Adrenal gland (tissue), 12 donors: ENCODE results near the gene JARID2. TPM values are rescaled to one million over a fixed set of nuclear protein-coding genes. Genes with fewer than 3 reads are reported as not detected.

Experiments used
- DNase-seq, 7 donors: peaks; one replicate each; pipeline ENCODE4 v3.0.0-alpha.2; 2019 to 2020
- H3K27ac ChIP-seq, 5 donors: fragments of 200-600 bp; sonication (generic) in 4 of 5; 1 replicate in 3 of 5; 2 replicates in 2 of 5; pipeline versions ENCODE4 v1.5.1 to v1.8.0; 2016 to 2020; ENCODE audit warnings: mild to moderate bottlenecking in 1 of 5
- H3K27me3 ChIP-seq: fragments of 200-600 bp; 2 replicates; pipeline ENCODE4 v1.8.0; 2021
- H3K36me3 ChIP-seq, 2 donors: fragments of 200-600 bp; replicated peaks in 1 of 2; 1 replicate in 1 of 2; 2 replicates in 1 of 2; pipeline versions ENCODE4 v1.5.1 to v1.8.0; 2018 to 2022
- H3K4me1 ChIP-seq, 2 donors: fragments of 200-600 bp; replicated peaks in 1 of 2; 1 replicate in 1 of 2; 2 replicates in 1 of 2; pipeline versions ENCODE4 v1.5.1 to v1.8.0; 2018 to 2021
- H3K4me3 ChIP-seq, 4 donors: fragments of 200-600 bp; sonication (generic) in 3 of 4; one replicate each; pipeline ENCODE4 v1.5.1; 2016 to 2018
- H3K9me3 ChIP-seq, 3 donors: fragments of 200-600 bp; sonication (generic) in 1 of 3; replicated peaks in 1 of 3; 1 replicate in 2 of 3; 2 replicates in 1 of 3; pipeline versions ENCODE4 v1.5.1 to v1.8.0; 2016 to 2021
- CTCF ChIP-seq, 6 experiments: fragments of 450-650 bp in 4 of 6; fragments of 200-600 bp in 2 of 6; sonication (generic) in 1 of 6; IDR thresholded peaks; 1 replicate in 5 of 6; 2 replicates in 1 of 6; pipeline versions ENCODE4 v1.5.1 to v1.8.0; 2016 to 2021; ENCODE audit warnings: antibody characterized with exemption in 6 of 6, mild to moderate bottlenecking in 2 of 6, moderate library complexity in 1 of 6
- POLR2A ChIP-seq, 2 donors: fragments of 450-650 bp; IDR thresholded peaks; one replicate each; pipeline ENCODE4 v1.6.1; 2017; ENCODE audit warnings: antibody characterized with exemption in 2 of 2, mild to moderate bottlenecking in 2 of 2, moderate library complexity in 1 of 2
- WGBS, 4 donors: extraction: QIAGEN DNeasy Blood & Tissue Kit in 2 of 4; methylation state at CpG; one replicate each; pipeline versions ENCODE4 v1.1.5 to v1.1.7; 2013 to 2017; 5-methylcytosine and 5-hydroxymethylcytosine counted together
- intact Hi-C, 2 donors: fragments of 100-400 bp; cut with DNase I; formaldehyde crosslinking; loops; one replicate each; pipeline versions ENCODE4 v1.14.1 to v1.15.0; 2022 to 2023
- polyA plus RNA-seq, 3 donors: library from polyadenylated mRNA; stranded (reverse); fragments of 200-250 nt in 2 of 3; fragments of 350-450 nt in 1 of 3; fragmentation: Illumina TruSeq in 1 of 3; extraction: RNeasy Lipid Tissue Mini Kit (QIAGEN cat#74804) in 1 of 3; gene quantifications; one replicate each; pipeline ENCODE4 v1.2.3, GENCODE V29; 2013 to 2014
- total RNA-seq, 9 donors: library from RNA; depleted of rRNA in 4 of 9; stranded (reverse); fragments of >200 nt in 4 of 9; fragments of 120-200 nt in 1 of 9; fragmentation: NEBNext Ultra II Directional in 1 of 9; extraction: Animal tissue kit (Norgen Biotek cat#: 25700) in 1 of 9; gene quantifications; one replicate each; pipeline versions ENCODE4 v1.1.0 to v1.2.4, GENCODE V29; 2013 to 2023
- donor health status: healthy with polysubstance abuse.
- donor health status: Bipolar disorder and iron deficiency.
- donor health status: DM: yes; HTN: yes; CAD: no.
- donor health status: DM: no; HTN: no; CAD: no.
- donor health status: DM: no; HTN: no; CAD: no.
- donor health status: DM: yes; HTN: yes; CAD: no.

The JARID2 gene
- total and polyA plus RNA-seq, 12 donors = 3.0 to 13.6 (median 8.2) TPM

- TF ChIP-seq CTCF (IDR thresholded peaks at IDR 0.05) (no peak), POLR2A (IDR thresholded peaks at IDR 0.05) (no peak)
- Histone ChIP-seq H3K27me3 (no peaks in the 10 kb centered on the region), H3K4me3 (no peak overlapping the region), H3K4me1 (peaks cover 12 to 41% of the 10 kb centered on the region in 2 donors), H3K9me3 (no peaks in the 10 kb centered on the region), H3K27ac (no peak overlapping the region), H3K36me3 (no peaks in the 10 kb centered on the region)
- intact Hi-C loops = no loop called here
- 67 to 82% (median 72%) methylated on average over 4 of the region's 4 CpGs for WGBS, 4 donors
- no peak for DNase-seq
Measured at GRCh38 chr6:15369838-15370237, 124.0 kb downstream of the JARID2 start.

GRCh38 chr6:15370733-15371671 is 125.1 kb downstream of the JARID2 start:
- H3K36me3 ChIP-seq = no peaks in the 10 kb centered on the region
- no peak overlapping the region for H3K4me3 ChIP-seq
- peaks cover 2 to 30% of the 10 kb centered on the region in 2 donors for H3K4me1 ChIP-seq
- WGBS, 4 donors = 74 to 77% (median 74%) methylated on average over 4 of the region's 4 CpGs
- no peak for DNase-seq
- no peak overlapping the region for H3K27ac ChIP-seq
- intact Hi-C loops = no loop called here
- no peaks in the 10 kb centered on the region for H3K9me3 ChIP-seq
- H3K27me3 ChIP-seq = no peaks in the 10 kb centered on the region
- TF ChIP-seq POLR2A (IDR thresholded peaks at IDR 0.05) = no peak
- no peak for TF ChIP-seq CTCF (IDR thresholded peaks at IDR 0.05)

DNA sequence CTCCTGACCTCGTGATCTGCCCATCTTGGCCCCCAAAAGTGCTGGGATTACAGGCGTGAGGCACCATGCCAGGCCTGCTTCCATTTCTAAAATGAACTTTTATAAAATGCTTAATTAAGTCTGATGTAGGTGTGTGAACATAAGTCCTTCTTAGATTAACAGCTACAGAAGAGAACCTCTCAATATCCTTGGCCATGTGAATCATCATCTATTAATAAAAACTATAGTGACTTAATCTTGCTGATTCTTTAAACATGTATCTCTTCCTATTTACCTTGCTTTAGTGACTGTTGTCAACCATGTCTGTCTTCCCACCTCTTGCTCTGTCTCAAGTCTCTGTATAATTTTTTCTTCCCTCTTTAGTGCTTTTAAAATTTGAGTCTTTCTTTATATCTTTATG is 127.1 kb downstream of the JARID2 start:
- H3K4me1 ChIP-seq = peaks cover 0 to 20% of the 10 kb centered on the region in 2 donors

More for the DNA sequence above, 127.1 kb downstream of the JARID2 start:
- Histone ChIP-seq H3K9me3 (no peaks in the 10 kb centered on the region), H3K27ac (no peak overlapping the region), H3K27me3 (no peaks in the 10 kb centered on the region), H3K4me3 (no peak overlapping the region), H3K36me3 (no peaks in the 10 kb centered on the region)
- TF ChIP-seq POLR2A (IDR thresholded peaks at IDR 0.05) = no peak
- TF ChIP-seq CTCF (IDR thresholded peaks at IDR 0.05) = no peak
- DNase-seq = no peak
- intact Hi-C loops = no loop called here
- 86 to 100% (median 90%) methylated on average over 2 of the region's 2 CpGs for WGBS, 4 donors
